Mesothelial cell of epicardium (in vitro differentiated cells): Measurements from ENCODE around the gene CNTLN. TPM values are rescaled to one million over a fixed set of nuclear protein-coding genes. Genes with fewer than 3 reads are reported as not detected.

Experiments used
- DNase-seq, 2 experiments: peaks; one replicate each; pipeline ENCODE4 v3.0.0; 2021; ENCODE audit warnings: low spot score in 2 of 2; ENCODE audit not compliant: unreplicated experiment in 2 of 2
- H3K27ac Mint-ChIP-seq: 2 replicates; pipeline ENCODE4 v1.8.0; 2021; ENCODE audit warnings: mixed read lengths
- H3K27me3 Mint-ChIP-seq: 2 replicates; pipeline ENCODE4 v1.8.0; 2021; ENCODE audit warnings: low read depth, mixed read lengths
- H3K36me3 Mint-ChIP-seq: 2 replicates; pipeline ENCODE4 v1.8.0; 2021; ENCODE audit warnings: mixed read lengths
- H3K4me1 Mint-ChIP-seq: 2 replicates; pipeline ENCODE4 v1.8.0; 2021; ENCODE audit warnings: mixed read lengths
- H3K4me3 Mint-ChIP-seq: 2 replicates; pipeline ENCODE4 v1.8.0; 2021; ENCODE audit warnings: mild to moderate bottlenecking, moderate library complexity, mixed read lengths
- H3K9me3 Mint-ChIP-seq: 2 replicates; pipeline ENCODE4 v1.8.0; 2021; ENCODE audit warnings: mixed read lengths
- CTCF ChIP-seq: fragments of 200-600 bp; sonication (generic); IDR thresholded peaks from one replicate; pipeline ENCODE4 v1.5.0; 2021; ENCODE audit warnings: antibody characterized with exemption; ENCODE audit not compliant: unreplicated experiment
- total RNA-seq: library from RNA; stranded (reverse); gene quantifications from 3 replicates; pipeline ENCODE4 v1.2.1, GENCODE V29; 2021

CNTLN gene
- total RNA-seq, 1 donor from 2014 or later = 14.0 TPM

- Mint-ChIP-seq H3K4me1 (peaks cover 16% of the 10 kb centered on the region), H3K36me3 (peaks cover 6% of the 10 kb centered on the region), H3K4me3 (no peak overlapping the region), H3K27ac (peak overlapping the region; percentile 8), H3K27me3 (no peaks in the 10 kb centered on the region), H3K9me3 (no peaks in the 10 kb centered on the region)
- no peak for DNase-seq
- no peak for TF ChIP-seq CTCF
These were observed 263.5 kb downstream of the CNTLN start for GRCh38 chr9:17398350-17398749.

DNA sequence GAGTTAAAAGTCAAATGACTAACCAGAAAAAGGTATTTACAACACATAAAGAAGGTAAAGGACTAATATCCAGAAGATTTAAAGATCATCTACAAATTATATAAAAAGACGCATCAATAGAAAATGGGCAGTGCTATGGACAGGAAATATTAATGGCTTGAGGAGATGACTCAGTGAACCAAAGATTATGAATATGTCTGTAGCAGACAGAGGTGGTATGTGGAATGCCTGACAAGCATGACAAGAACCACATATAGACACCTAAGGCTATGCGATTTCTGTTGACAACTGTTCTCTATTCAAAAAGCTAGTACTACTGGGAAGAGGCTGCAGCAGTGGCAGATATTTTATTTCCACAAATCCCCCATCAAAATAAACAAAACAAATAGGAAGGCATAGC, 267.0 kb downstream of the CNTLN start:
- TF ChIP-seq CTCF = no peak
- Mint-ChIP-seq H3K4me3 (no peak overlapping the region), H3K27ac (no peak overlapping the region), H3K4me1 (peaks cover 16% of the 10 kb centered on the region), H3K9me3 (no peaks in the 10 kb centered on the region), H3K27me3 (no peaks in the 10 kb centered on the region), H3K36me3 (peaks cover 9% of the 10 kb centered on the region)
- no peak for DNase-seq

DNA sequence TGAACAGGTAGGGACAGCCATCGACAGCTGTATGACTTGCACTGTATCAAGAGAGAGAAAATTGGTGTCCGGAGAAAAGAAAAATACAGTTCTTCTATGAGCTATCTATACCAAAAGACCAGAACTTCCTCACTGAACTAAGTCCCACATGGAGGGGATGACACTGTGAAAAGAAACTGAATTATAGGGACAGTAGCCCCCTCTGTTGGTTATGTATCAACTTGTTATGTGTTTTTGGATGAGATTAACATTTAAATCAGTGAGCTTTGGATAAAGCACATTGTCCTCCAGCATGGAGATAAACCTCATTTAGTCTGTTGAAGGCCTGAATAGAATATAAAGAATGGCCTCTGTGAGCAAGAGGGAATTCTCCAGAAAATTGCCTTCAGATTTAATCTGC, 267.5 kb downstream of the CNTLN start:
- Mint-ChIP-seq H3K4me1 (peaks cover 16% of the 10 kb centered on the region), H3K36me3 (peaks cover 11% of the 10 kb centered on the region), H3K4me3 (no peak overlapping the region), H3K27ac (no peak overlapping the region), H3K9me3 (no peaks in the 10 kb centered on the region), H3K27me3 (no peaks in the 10 kb centered on the region)
- no peak for TF ChIP-seq CTCF
- no peak for DNase-seq

DNA sequence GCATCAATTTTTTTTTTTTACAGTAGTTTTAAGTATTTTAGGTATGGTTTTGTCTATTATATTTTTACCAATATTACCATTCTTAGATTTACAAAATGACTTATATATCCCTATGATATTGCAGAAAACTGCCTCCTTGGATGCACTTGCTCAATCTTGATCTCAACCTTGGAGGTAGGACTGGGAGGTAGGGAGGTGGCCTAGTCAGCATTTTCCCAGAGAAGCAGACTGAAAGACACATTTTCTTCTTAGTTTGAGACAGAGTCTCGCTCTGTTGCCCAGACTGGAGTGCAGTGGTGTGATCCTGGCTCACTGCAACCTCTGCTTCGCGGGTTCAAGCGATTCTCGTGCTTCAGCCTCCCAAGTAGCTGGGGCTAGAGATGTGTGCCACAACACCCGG, 268.7 kb downstream of the CNTLN start:
- Mint-ChIP-seq H3K36me3 (peaks cover 14% of the 10 kb centered on the region), H3K9me3 (no peaks in the 10 kb centered on the region), H3K27ac (no peak overlapping the region), H3K4me3 (no peak overlapping the region), H3K27me3 (no peaks in the 10 kb centered on the region), H3K4me1 (peaks cover 6% of the 10 kb centered on the region)
- no peak for DNase-seq
- TF ChIP-seq CTCF = no peak

DNA sequence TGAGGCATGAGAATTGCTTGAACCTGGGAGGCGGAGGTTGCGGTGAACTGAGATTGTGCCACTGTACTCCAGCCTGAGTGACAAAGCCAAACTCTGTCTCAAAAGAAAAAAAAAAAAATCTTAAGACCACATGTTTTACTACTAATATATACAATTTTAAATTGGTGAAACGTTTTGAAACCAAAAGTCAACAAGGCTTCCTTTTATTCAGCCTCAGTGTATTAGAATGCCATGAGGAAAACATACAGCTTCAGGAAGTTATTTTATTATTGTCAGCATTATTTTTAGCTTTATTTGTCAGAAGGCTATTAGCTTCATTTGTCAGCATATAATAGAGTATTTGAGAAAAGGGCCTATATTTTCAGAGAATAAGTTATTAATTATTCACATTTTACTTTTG, 280.1 kb downstream of the CNTLN start:
- Mint-ChIP-seq H3K27ac (no peak overlapping the region), H3K27me3 (no peaks in the 10 kb centered on the region), H3K36me3 (peaks cover 22% of the 10 kb centered on the region), H3K9me3 (peaks cover 12% of the 10 kb centered on the region), H3K4me3 (no peak overlapping the region), H3K4me1 (no peaks in the 10 kb centered on the region)
- no peak for DNase-seq
- TF ChIP-seq CTCF = no peak
